Measurements from ENCODE around the gene PTPRK. TPM values are rescaled to one million over a fixed set of nuclear protein-coding genes. Genes with fewer than 3 reads are reported as not detected.

PTPRK gene
- total and polyA plus RNA-seq, 4 donors: 12.1 to 61.2 (median 29.1) TPM

DNA sequence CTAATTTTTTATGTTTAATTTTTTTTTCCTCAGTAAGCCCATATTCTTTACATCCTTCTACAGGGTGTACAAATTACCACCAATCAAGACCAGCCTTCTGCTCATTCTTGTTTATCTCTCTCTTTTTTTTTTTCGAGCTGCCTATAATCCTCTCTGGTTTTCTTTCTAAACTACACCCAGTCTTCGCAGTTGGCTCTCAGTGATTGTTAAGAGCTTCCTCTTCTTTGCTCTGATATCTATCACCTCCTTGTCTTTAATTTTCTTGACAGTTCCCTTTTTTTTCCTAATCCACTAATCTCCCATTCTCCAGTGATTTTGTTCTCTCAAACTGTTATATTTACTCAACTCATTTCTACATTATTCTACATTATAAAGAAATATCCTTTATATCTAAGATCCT, 38.5 kb upstream of the PTPRK start:
- H3K36me3 ChIP-seq (ENCODE audit: control insufficient read depth in 4 of 4, insufficient read depth in 3 of 4, low read depth in 1 of 4, low read length in 3 of 4): no peaks in the 10 kb centered on the region
- H3K27ac ChIP-seq (ENCODE audit: low read depth in 1 of 2, low read length in 2 of 2): no peak overlapping the region
- 84% methylated on average over 2 of the region's 2 CpGs for WGBS
- H3K9ac ChIP-seq (ENCODE audit: low read depth in 1 of 2, low read length in 2 of 2): no peak overlapping the region
- no peak overlapping the region for H3K4me3 ChIP-seq (ENCODE audit: low read depth in 1 of 3, low read length in 3 of 3)
- TF ChIP-seq FOXA2 (IDR thresholded peaks at IDR 0.05) (no peak), TAF1 (conservative IDR thresholded peaks at IDR 0.05) (no peak), SP1 (IDR thresholded peaks at IDR 0.05) (no peak), EGR1 (IDR thresholded peaks at IDR 0.05; ENCODE audit: low read depth in 2 of 2) (no peak), HNF4A (conservative IDR thresholded peaks at IDR 0.05) (no peak), NR2F2 (IDR thresholded peaks at IDR 0.05) (no peak)
- TF ChIP-seq, protein P1, sequence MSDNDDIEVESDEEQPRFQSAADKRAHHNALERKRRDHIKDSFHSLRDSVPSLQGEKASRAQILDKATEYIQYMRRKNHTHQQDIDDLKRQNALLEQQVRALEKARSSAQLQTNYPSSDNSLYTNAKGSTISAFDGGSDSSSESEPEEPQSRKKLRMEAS (IDR thresholded peaks at IDR 0.05): no peak
- H3K27me3 ChIP-seq (ENCODE audit: control insufficient read depth in 4 of 4, insufficient read depth in 4 of 4, low read length in 3 of 4): no peaks in the 10 kb centered on the region
- DNase-seq (ENCODE audit: low spot score): no peak
- peaks cover 0 to 3% (median 0%) of the 10 kb centered on the region in 4 donors for H3K4me1 ChIP-seq (ENCODE audit: control insufficient read depth in 4 of 4, insufficient read depth in 4 of 4, low read length in 3 of 4)
- H3K9me3 ChIP-seq (ENCODE audit: control insufficient read depth in 4 of 4, low read length in 3 of 4): no peaks in the 10 kb centered on the region

DNA sequence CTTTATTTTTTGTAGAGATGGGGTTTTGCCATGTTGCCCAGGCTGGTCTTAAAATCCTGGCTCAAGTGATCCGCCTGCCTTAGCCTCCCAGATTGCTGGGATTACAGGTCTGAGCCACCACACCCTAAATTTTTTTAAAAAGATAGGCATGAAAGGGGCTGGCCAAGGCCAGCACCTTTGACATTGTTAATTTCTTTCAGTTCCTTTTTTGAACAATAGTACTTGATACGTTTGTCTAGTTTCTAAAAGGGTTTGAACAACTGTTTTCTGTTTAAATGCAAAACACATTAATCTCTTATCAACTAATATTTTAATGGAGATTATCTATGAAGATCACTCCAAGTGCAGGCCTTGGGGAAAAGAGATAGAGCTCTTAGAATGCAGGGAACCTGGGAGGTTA, 37.6 kb upstream of the PTPRK start:
- H3K36me3 ChIP-seq (ENCODE audit: control insufficient read depth in 4 of 4, insufficient read depth in 3 of 4, low read depth in 1 of 4, low read length in 3 of 4): no peaks in the 10 kb centered on the region
- 82% methylated on average over 2 of the region's 2 CpGs for WGBS
- H3K27me3 ChIP-seq (ENCODE audit: control insufficient read depth in 4 of 4, insufficient read depth in 4 of 4, low read length in 3 of 4): no peaks in the 10 kb centered on the region
- H3K9ac ChIP-seq (ENCODE audit: low read depth in 1 of 2, low read length in 2 of 2): no peak overlapping the region
- H3K27ac ChIP-seq (ENCODE audit: low read depth in 1 of 2, low read length in 2 of 2): no peak overlapping the region
- H3K9me3 ChIP-seq (ENCODE audit: control insufficient read depth in 4 of 4, low read length in 3 of 4): no peaks in the 10 kb centered on the region
- no peak overlapping the region for H3K4me3 ChIP-seq (ENCODE audit: low read depth in 1 of 3, low read length in 3 of 3)
- TF ChIP-seq, protein P1 (IDR thresholded peaks at IDR 0.05): no peak
- TF ChIP-seq NR2F2 (IDR thresholded peaks at IDR 0.05): no peak
- TF ChIP-seq EGR1 (IDR thresholded peaks at IDR 0.05; ENCODE audit: low read depth in 2 of 2): no peak
- no peak for TF ChIP-seq HNF4G (IDR thresholded peaks at IDR 0.05)
- TF ChIP-seq, protein P2, sequence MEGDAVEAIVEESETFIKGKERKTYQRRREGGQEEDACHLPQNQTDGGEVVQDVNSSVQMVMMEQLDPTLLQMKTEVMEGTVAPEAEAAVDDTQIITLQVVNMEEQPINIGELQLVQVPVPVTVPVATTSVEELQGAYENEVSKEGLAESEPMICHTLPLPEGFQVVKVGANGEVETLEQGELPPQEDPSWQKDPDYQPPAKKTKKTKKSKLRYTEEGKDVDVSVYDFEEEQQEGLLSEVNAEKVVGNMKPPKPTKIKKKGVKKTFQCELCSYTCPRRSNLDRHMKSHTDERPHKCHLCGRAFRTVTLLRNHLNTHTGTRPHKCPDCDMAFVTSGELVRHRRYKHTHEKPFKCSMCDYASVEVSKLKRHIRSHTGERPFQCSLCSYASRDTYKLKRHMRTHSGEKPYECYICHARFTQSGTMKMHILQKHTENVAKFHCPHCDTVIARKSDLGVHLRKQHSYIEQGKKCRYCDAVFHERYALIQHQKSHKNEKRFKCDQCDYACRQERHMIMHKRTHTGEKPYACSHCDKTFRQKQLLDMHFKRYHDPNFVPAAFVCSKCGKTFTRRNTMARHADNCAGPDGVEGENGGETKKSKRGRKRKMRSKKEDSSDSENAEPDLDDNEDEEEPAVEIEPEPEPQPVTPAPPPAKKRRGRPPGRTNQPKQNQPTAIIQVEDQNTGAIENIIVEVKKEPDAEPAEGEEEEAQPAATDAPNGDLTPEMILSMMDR (IDR thresholded peaks at IDR 0.05; ENCODE audit: low read depth, low read length, missing input control): no peak
- TF ChIP-seq, protein P3, sequence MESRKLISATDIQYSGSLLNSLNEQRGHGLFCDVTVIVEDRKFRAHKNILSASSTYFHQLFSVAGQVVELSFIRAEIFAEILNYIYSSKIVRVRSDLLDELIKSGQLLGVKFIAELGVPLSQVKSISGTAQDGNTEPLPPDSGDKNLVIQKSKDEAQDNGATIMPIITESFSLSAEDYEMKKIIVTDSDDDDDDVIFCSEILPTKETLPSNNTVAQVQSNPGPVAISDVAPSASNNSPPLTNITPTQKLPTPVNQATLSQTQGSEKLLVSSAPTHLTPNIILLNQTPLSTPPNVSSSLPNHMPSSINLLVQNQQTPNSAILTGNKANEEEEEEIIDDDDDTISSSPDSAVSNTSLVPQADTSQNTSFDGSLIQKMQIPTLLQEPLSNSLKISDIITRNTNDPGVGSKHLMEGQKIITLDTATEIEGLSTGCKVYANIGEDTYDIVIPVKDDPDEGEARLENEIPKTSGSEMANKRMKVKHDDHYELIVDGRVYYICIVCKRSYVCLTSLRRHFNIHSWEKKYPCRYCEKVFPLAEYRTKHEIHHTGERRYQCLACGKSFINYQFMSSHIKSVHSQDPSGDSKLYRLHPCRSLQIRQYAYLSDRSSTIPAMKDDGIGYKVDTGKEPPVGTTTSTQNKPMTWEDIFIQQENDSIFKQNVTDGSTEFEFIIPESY (IDR thresholded peaks at IDR 0.05): no peak
- TF ChIP-seq YY1 (IDR thresholded peaks at IDR 0.05): no peak
- TF ChIP-seq TAF1 (conservative IDR thresholded peaks at IDR 0.05): no peak
- TF ChIP-seq, protein P4, sequence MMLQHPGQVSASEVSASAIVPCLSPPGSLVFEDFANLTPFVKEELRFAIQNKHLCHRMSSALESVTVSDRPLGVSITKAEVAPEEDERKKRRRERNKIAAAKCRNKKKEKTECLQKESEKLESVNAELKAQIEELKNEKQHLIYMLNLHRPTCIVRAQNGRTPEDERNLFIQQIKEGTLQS (IDR thresholded peaks at IDR 0.05): no peak
- no peak for TF ChIP-seq GABPA (IDR thresholded peaks at IDR 0.05 in 1 of 2, conservative IDR thresholded peaks at IDR 0.05 in 1 of 2)
- no peak for TF ChIP-seq RAD21 (IDR thresholded peaks at IDR 0.05)
- no peak for TF ChIP-seq HNF4A (conservative IDR thresholded peaks at IDR 0.05)
- no peak for TF ChIP-seq RXRA (IDR thresholded peaks at IDR 0.05)
- TF ChIP-seq FOXA1 (IDR thresholded peaks at IDR 0.05): no peak
- TF ChIP-seq SP1 (IDR thresholded peaks at IDR 0.05): no peak
- peaks cover 0 to 3% (median 0%) of the 10 kb centered on the region in 4 donors for H3K4me1 ChIP-seq (ENCODE audit: control insufficient read depth in 4 of 4, insufficient read depth in 4 of 4, low read length in 3 of 4)
- DNase-seq (ENCODE audit: low spot score): no peak

Data from liver (tissue), 9 donors.